ENCODE measurements around the gene MEGF8.

Gene MEGF8

GRCh38 chr19:42388851-42389489 lies 63.5 kb downstream of the MEGF8 start:
- Histone ChIP-seq H3K36me3 (ENCODE audit: control insufficient read depth, insufficient read depth, low read length) (no peaks in the 10 kb centered on the region), H3K27me3 (replicated peaks; ENCODE audit: control insufficient read depth, insufficient read depth, low read length) (no peaks in the 10 kb centered on the region), H3K4me3 (replicated peaks; ENCODE audit: low read depth, low read length) (no peak overlapping the region)
- DNase-seq (ENCODE audit: extremely low read depth, insufficient read length) = no peak
- TF ChIP-seq, protein P1, sequence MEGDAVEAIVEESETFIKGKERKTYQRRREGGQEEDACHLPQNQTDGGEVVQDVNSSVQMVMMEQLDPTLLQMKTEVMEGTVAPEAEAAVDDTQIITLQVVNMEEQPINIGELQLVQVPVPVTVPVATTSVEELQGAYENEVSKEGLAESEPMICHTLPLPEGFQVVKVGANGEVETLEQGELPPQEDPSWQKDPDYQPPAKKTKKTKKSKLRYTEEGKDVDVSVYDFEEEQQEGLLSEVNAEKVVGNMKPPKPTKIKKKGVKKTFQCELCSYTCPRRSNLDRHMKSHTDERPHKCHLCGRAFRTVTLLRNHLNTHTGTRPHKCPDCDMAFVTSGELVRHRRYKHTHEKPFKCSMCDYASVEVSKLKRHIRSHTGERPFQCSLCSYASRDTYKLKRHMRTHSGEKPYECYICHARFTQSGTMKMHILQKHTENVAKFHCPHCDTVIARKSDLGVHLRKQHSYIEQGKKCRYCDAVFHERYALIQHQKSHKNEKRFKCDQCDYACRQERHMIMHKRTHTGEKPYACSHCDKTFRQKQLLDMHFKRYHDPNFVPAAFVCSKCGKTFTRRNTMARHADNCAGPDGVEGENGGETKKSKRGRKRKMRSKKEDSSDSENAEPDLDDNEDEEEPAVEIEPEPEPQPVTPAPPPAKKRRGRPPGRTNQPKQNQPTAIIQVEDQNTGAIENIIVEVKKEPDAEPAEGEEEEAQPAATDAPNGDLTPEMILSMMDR (IDR thresholded peaks at IDR 0.05; ENCODE audit: insufficient read depth, low read length, poor library complexity, severe bottlenecking) = no peak

DNA sequence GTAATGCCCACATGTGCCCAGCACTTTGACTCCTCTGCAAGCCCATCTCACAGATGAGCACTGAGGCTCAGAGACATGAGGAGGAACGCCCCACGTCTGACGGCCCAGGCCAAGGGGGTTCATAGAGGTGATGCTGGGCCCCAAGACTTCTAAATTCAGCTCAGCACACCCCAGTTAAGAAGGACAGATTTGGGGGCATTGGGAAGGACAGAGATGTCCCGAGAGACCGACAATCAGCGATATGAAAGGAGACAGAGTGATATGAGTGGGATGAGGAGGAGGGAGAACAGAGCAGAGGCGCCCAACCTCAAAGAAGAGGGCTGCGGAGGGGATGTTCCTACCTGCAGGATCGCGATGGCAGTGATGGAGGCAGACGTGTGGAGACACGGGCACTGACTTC lies 64.5 kb downstream of the MEGF8 start, which contains the start of gene CNFN:
Gene CNFN, minus strand, starts transcription at position 399 of the 400 bp plus-strand sequence. CDS start 1,260 bp downstream, outside the sequence.
- TF ChIP-seq, protein P1 (IDR thresholded peaks at IDR 0.05; ENCODE audit: insufficient read depth, low read length, poor library complexity, severe bottlenecking) = no peak
- no peak within 1 kb of the TSS for H3K4me3 ChIP-seq (replicated peaks; ENCODE audit: low read depth, low read length)
- DNase-seq (ENCODE audit: extremely low read depth, insufficient read length) = no peak
- no peaks in the 10 kb centered on the region for H3K36me3 ChIP-seq (ENCODE audit: control insufficient read depth, insufficient read depth, low read length)
- H3K27me3 ChIP-seq (replicated peaks; ENCODE audit: control insufficient read depth, insufficient read depth, low read length) = no peaks in the 10 kb centered on the region

DNA sequence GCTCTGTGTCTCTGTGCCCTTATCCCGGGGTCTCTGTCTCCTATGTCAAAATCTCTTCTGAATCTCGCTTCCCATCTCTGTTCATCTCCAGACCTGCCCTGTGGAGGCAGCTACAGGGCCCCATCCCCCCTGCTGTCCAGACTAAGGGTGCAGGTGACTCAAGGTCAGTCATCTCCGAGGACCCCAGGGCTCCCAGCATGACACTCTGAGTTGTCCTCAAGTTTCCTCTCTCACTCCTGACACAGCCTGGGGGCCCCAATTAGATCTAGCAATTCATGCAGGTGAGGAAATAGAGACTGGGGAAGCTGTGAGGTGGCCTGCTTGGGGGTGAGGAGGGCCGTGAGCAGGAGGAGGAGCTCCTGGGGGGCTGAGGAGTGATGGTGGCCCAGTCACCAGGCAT lies 66.7 kb downstream of the MEGF8 start:
- Histone ChIP-seq H3K27me3 (replicated peaks; ENCODE audit: control insufficient read depth, insufficient read depth, low read length) (no peaks in the 10 kb centered on the region), H3K36me3 (ENCODE audit: control insufficient read depth, insufficient read depth, low read length) (no peaks in the 10 kb centered on the region), H3K4me3 (replicated peaks; ENCODE audit: low read depth, low read length) (no peak overlapping the region)
- DNase-seq (ENCODE audit: extremely low read depth, insufficient read length) = no peak
- TF ChIP-seq, protein P1 (IDR thresholded peaks at IDR 0.05; ENCODE audit: insufficient read depth, low read length, poor library complexity, severe bottlenecking) = no peak

DNA sequence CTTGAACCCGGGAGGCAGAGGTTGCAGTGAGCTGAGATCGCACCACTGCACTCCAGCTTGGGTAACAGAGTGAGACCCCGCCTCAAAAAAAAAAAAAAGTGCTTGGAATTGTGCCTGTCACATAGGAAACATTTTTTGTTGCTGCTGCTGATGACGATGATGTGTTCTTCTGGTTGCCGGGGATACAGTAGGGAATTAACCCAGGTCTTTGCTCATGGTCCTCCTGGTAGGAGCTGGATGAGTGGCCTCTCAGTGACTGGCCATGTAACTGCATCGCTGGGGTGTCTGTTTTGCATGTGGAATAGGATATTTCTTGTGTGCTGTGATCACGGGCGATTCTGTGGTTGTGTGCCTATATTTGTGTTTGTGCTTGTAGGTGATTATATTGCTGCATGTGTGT lies 69.3 kb downstream of the MEGF8 start:
- H3K27me3 ChIP-seq (replicated peaks; ENCODE audit: control insufficient read depth, insufficient read depth, low read length) = no peaks in the 10 kb centered on the region
- H3K36me3 ChIP-seq (ENCODE audit: control insufficient read depth, insufficient read depth, low read length) = no peaks in the 10 kb centered on the region
- TF ChIP-seq, protein P1 (IDR thresholded peaks at IDR 0.05; ENCODE audit: insufficient read depth, low read length, poor library complexity, severe bottlenecking) = no peak
- no peak overlapping the region for H3K4me3 ChIP-seq (replicated peaks; ENCODE audit: low read depth, low read length)
- DNase-seq (ENCODE audit: extremely low read depth, insufficient read length) = no peak

DNA sequence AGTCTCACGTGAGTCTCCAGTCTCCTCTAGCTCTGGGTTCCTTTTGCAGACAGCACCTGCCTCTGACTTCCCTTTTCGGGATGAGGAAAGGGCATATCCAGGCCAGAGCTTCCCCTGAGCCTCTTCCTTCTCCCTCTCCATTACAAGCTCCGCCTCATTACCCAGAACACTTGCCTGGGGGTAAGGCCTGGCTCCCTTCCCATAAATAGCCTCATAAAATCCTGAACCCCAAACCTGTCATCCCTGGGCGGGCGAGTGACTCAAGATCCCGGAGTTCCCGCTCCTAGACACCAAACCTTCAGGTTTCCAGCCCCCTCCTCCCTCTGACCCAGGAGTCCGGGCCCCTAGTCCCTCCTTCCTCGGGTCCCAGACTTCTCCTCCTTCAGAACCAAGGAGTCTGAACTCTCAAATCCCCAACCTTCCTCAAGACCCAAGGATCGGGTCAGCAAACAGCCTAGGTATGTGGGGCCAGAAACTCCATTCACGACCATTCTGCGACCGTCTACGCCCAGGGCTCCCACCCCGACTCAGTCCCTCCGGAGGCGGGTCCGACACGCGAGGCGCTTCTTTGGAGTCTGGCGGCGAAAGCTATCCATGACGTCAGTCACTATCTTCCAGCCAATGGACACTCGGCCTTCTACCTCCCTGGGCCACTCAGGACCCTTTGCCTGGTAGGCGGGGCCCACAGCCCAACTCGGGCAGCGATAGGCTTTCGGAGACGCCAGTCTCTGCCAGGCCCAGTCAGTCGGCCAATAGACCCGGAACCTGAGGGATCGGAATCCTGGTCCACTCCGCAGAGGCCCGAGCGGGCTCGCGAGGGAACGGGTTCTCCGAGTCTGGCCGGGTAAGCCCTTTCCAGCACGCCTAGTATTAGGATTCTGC lies 71.2 kb downstream of the MEGF8 start:
- peak; percentile 99 for DNase-seq (ENCODE audit: extremely low read depth, insufficient read length)
- H3K4me3 ChIP-seq (replicated peaks; ENCODE audit: low read depth, low read length) = peak overlapping the region; percentile 79
- TF ChIP-seq, protein P1 (IDR thresholded peaks at IDR 0.05; ENCODE audit: insufficient read depth, low read length, poor library complexity, severe bottlenecking) = no peak
- H3K36me3 ChIP-seq (ENCODE audit: control insufficient read depth, insufficient read depth, low read length) = no peaks in the 10 kb centered on the region
- H3K27me3 ChIP-seq (replicated peaks; ENCODE audit: control insufficient read depth, insufficient read depth, low read length) = no peaks in the 10 kb centered on the region

All from GM06990 (cell line).